Measurements from ENCODE around the gene TGDS. TPM values are rescaled to one million over a fixed set of nuclear protein-coding genes. Genes with fewer than 3 reads are reported as not detected.
"Not testable (repeated sequence)": the region's sequence is repeated elsewhere in the genome, so short reads cannot be mapped to it uniquely, and the experiment has no call there.

TGDS gene
- total and polyA plus RNA-seq, 2 of the 8 experiments (the other 6 are each of a cell fraction or from before 2014, with no cell fraction given) = 11.6 to 11.8 TPM

DNA sequence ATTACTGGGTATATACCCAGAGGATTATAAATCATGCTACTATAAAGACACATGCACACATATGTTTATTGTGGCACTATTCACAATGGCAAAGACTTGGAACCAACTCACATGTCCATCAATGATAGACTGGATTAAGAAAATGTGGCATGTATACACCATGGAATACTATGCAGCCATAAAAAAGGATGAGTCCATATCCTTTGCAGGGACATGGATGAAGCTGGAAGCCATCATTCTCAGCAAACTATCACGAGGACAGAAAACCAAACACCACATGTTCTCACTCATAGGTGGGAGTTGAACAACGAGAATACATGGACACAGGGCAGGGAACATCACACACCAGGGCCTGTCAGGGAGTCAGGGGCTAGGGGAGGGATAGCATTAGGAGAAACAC lies 63.7 kb downstream of the TGDS start:
- H3K4me2 ChIP-seq (ENCODE audit: insufficient read depth in 1 of 2, low read depth in 2 of 2, low read length in 2 of 2); H3K27me3 ChIP-seq (replicated peaks in 1 of 4; ENCODE audit: control insufficient read depth in 3 of 4, extremely low read depth in 1 of 4, insufficient read depth in 3 of 4, low read length in 3 of 4); H2AFZ ChIP-seq (ENCODE audit: low read length); H2BK5ac ChIP-seq (ENCODE audit: low read depth, low read length); H2BK20ac ChIP-seq (ENCODE audit: low read length); H4K20me1 ChIP-seq (replicated peaks in 1 of 2; ENCODE audit: control insufficient read depth in 1 of 2, insufficient read depth in 2 of 2, low read length in 2 of 2); H3K9me3 ChIP-seq (ENCODE audit: insufficient read depth in 2 of 2, low read depth in 1 of 2, low read length in 1 of 2); CTCF ChIA-PET (ENCODE audit: partially characterized antibody); H3K56ac ChIP-seq (replicated peaks; ENCODE audit: insufficient read length, low read depth, low read length); H3K4me3 ChIP-seq (ENCODE audit: extremely low read depth in 1 of 4, insufficient read depth in 2 of 4, low read depth in 3 of 4, low read length in 4 of 4); H3K18ac ChIP-seq (ENCODE audit: extremely low read depth, low read length); H3K79me2 ChIP-seq (ENCODE audit: control insufficient read depth in 1 of 2, insufficient read depth in 2 of 2, low read length in 2 of 2); H3K27ac ChIP-seq (ENCODE audit: low read depth, low read length); DNase-seq (ENCODE audit: low read depth in 1 of 2, low spot score in 2 of 2); H3K9ac ChIP-seq (replicated peaks in 1 of 4; ENCODE audit: extremely low read depth in 1 of 4, low read depth in 3 of 4, low read length in 3 of 4); FAIRE-seq; H2BK12ac ChIP-seq (ENCODE audit: low read depth, low read length); H3K23ac ChIP-seq (ENCODE audit: insufficient read length); H3K23me2 ChIP-seq (ENCODE audit: low read depth, low read length); H4K91ac ChIP-seq (replicated peaks; ENCODE audit: insufficient read length, low read length); H3K4me1 ChIP-seq (replicated peaks in 1 of 4; ENCODE audit: control insufficient read depth in 3 of 4, insufficient read depth in 4 of 4, low read length in 3 of 4); H2AK5ac ChIP-seq (ENCODE audit: low read depth, low read length); H4K5ac ChIP-seq (ENCODE audit: insufficient read length, low read depth, low read length); H3K4ac ChIP-seq (replicated peaks; ENCODE audit: insufficient read length, low read depth, low read length); H3K36me3 ChIP-seq (ENCODE audit: control insufficient read depth in 2 of 4, insufficient read depth in 4 of 4, low read length in 3 of 4); H4K8ac ChIP-seq (ENCODE audit: extremely low read depth, insufficient read depth, low read length); H3K79me1 ChIP-seq (ENCODE audit: low read depth, low read length); H3K14ac ChIP-seq (ENCODE audit: insufficient read length); POLR2A ChIA-PET (ENCODE audit: partially characterized antibody); H2BK15ac ChIP-seq (ENCODE audit: low read length); H2BK120ac ChIP-seq (replicated peaks; ENCODE audit: low read depth, low read length): not testable (repeated sequence)
- WGBS, 2 experiments (ENCODE audit: extremely low coverage in 1 of 2, insufficient coverage in 1 of 2, insufficient read length in 1 of 2, insufficient replicate concordance in 2 of 2, low coverage in 1 of 2, low lambda C conversion rate in 2 of 2, missing lambda C conversion rate in 1 of 2) = 80% methylated on average over 2 of the region's 2 CpGs; no CpG with 5 or more reads in 1 of the 2 experiments

Data from H1 (cell line).